ENCODE measurements around the gene ARVCF. TPM values are rescaled to one million over a fixed set of nuclear protein-coding genes. Genes with fewer than 3 reads are reported as not detected.

ARVCF gene
- total RNA-seq, 1 donor from 2014 or later = 101 TPM

- H3K9me3 Mint-ChIP-seq (ENCODE audit: low read depth) = no peaks in the 10 kb centered on the region
- H3K4me3 Mint-ChIP-seq (ENCODE audit: low read depth) = no peak overlapping the region
- TF ChIP-seq CTCF (IDR thresholded peaks at IDR 0.05; ENCODE audit: unreplicated experiment) = no peak
- no peak for DNase-seq (ENCODE audit: low spot score, unreplicated experiment)
- peaks cover 7% of the 10 kb centered on the region for H3K36me3 Mint-ChIP-seq (ENCODE audit: insufficient read depth)
- H3K4me1 Mint-ChIP-seq (ENCODE audit: low read depth) = peaks cover 4% of the 10 kb centered on the region
- no peak overlapping the region for H3K27ac Mint-ChIP-seq
- H3K27me3 Mint-ChIP-seq = no peaks in the 10 kb centered on the region
These were observed 20.1 kb upstream of the ARVCF start for GRCh38 chr22:20036535-20037392.

- Mint-ChIP-seq H3K9me3 (ENCODE audit: low read depth) (no peaks in the 10 kb centered on the region), H3K27me3 (no peaks in the 10 kb centered on the region), H3K4me1 (ENCODE audit: low read depth) (peaks cover 4% of the 10 kb centered on the region), H3K36me3 (ENCODE audit: insufficient read depth) (peaks cover 7% of the 10 kb centered on the region), H3K4me3 (ENCODE audit: low read depth) (no peak overlapping the region), H3K27ac (no peak overlapping the region)
- DNase-seq (ENCODE audit: low spot score, unreplicated experiment) = no peak
- TF ChIP-seq CTCF (IDR thresholded peaks at IDR 0.05; ENCODE audit: unreplicated experiment) = no peak
These were observed 19.5 kb upstream of the ARVCF start for GRCh38 chr22:20036084-20036482.

GRCh38 chr22:20035375-20036083, 18.9 kb upstream of the ARVCF start:
- Mint-ChIP-seq H3K9me3 (ENCODE audit: low read depth) (no peaks in the 10 kb centered on the region), H3K27ac (no peak overlapping the region), H3K4me3 (ENCODE audit: low read depth) (no peak overlapping the region), H3K27me3 (no peaks in the 10 kb centered on the region), H3K4me1 (ENCODE audit: low read depth) (peaks cover 4% of the 10 kb centered on the region), H3K36me3 (ENCODE audit: insufficient read depth) (peaks cover 7% of the 10 kb centered on the region)
- no peak for DNase-seq (ENCODE audit: low spot score, unreplicated experiment)
- TF ChIP-seq CTCF (IDR thresholded peaks at IDR 0.05; ENCODE audit: unreplicated experiment) = no peak

GRCh38 chr22:20034143-20034542, 17.5 kb upstream of the ARVCF start:
- H3K27ac Mint-ChIP-seq = no peak overlapping the region

More at GRCh38 chr22:20034143-20034542, 17.5 kb upstream of the ARVCF start:
- Mint-ChIP-seq H3K9me3 (ENCODE audit: low read depth) (no peaks in the 10 kb centered on the region), H3K4me1 (ENCODE audit: low read depth) (peaks cover 4% of the 10 kb centered on the region), H3K4me3 (ENCODE audit: low read depth) (no peak overlapping the region), H3K36me3 (ENCODE audit: insufficient read depth) (peaks cover 6% of the 10 kb centered on the region), H3K27me3 (no peaks in the 10 kb centered on the region)
- TF ChIP-seq CTCF (IDR thresholded peaks at IDR 0.05; ENCODE audit: unreplicated experiment) = no peak
- no peak for DNase-seq (ENCODE audit: low spot score, unreplicated experiment)
